SK-N-SH treated with all-trans-retinoic acid at 6 μM for 48 hours (cell line): Measurements from ENCODE around the gene RNF111.

Experiments used
- ATAC-seq: fragments of 200-7000 bp; cut with Tn5 transposase; 3 replicates; pipeline ENCODE4 v1.9.1; 2020; ENCODE audit warnings: mild to moderate bottlenecking, moderate library complexity
- BACH2 ChIP-seq: fragments of 250-450 bp; sonication (Bioruptor Pico); IDR thresholded peaks from 2 replicates; pipeline ENCODE4 v1.9.0; 2021; ENCODE audit warnings: mild to moderate bottlenecking, borderline replicate concordance
- CSDC2 ChIP-seq: fragments of 250-450 bp; sonication (Bioruptor Pico); IDR thresholded peaks from 2 replicates; pipeline ENCODE4 v1.5.0; 2020; ENCODE audit warnings: mild to moderate bottlenecking, moderate library complexity
- CSRNP3 ChIP-seq: fragments of 250-450 bp; sonication (Bioruptor Pico); IDR thresholded peaks from 2 replicates; pipeline ENCODE4 v1.5.1; 2021; ENCODE audit warnings: mild to moderate bottlenecking, moderate library complexity
- ESRRG ChIP-seq: fragments of 250-450 bp; sonication (Bioruptor Pico); IDR thresholded peaks from 2 replicates; pipeline ENCODE4 v1.6.1; 2021; ENCODE audit warnings: mild to moderate bottlenecking
- GLIS3 ChIP-seq: fragments of 250-450 bp; sonication (Bioruptor Pico); IDR thresholded peaks from 2 replicates; pipeline ENCODE4 v1.5.0; 2020; ENCODE audit warnings: mild to moderate bottlenecking, moderate library complexity
- ISL1 ChIP-seq: fragments of 250-450 bp; sonication (Bioruptor Pico); IDR thresholded peaks from 2 replicates; pipeline ENCODE4 v2.1.2; 2022; ENCODE audit warnings: mild to moderate bottlenecking, moderate library complexity
- OSR1 ChIP-seq: fragments of 250-450 bp; sonication (Bioruptor Pico); IDR thresholded peaks from 2 replicates; pipeline ENCODE4 v1.8.0; 2022; ENCODE audit warnings: moderate library complexity, mild to moderate bottlenecking, inconsistent platforms
- PPARA ChIP-seq: fragments of 250-450 bp; sonication (Bioruptor Pico); IDR thresholded peaks from 2 replicates; pipeline ENCODE4 v1.5.0; 2020; ENCODE audit warnings: mild to moderate bottlenecking, borderline replicate concordance
- RARB ChIP-seq: fragments of 250-450 bp; sonication (Bioruptor Pico); IDR thresholded peaks from 2 replicates; pipeline ENCODE4 v1.8.0; 2021; ENCODE audit warnings: mild to moderate bottlenecking, moderate library complexity
- SNAI2 ChIP-seq: fragments of 250-450 bp; sonication (Bioruptor Pico); IDR thresholded peaks from 2 replicates; pipeline ENCODE4 v1.5.0; 2020; ENCODE audit warnings: mild to moderate bottlenecking, moderate library complexity
- TCF4 ChIP-seq: fragments of 250-450 bp; sonication (Bioruptor Pico); IDR thresholded peaks from 2 replicates; pipeline ENCODE4 v1.8.0; 2021; ENCODE audit warnings: mild to moderate bottlenecking, moderate library complexity, borderline replicate concordance
- TOX ChIP-seq: fragments of 250-450 bp; sonication (Bioruptor Pico); IDR thresholded peaks from 2 replicates; pipeline ENCODE4 v1.8.0; 2021; ENCODE audit warnings: mild to moderate bottlenecking, moderate library complexity, borderline replicate concordance
- ZC3H10 ChIP-seq: fragments of 250-450 bp; sonication (Bioruptor Pico); IDR thresholded peaks from 2 replicates; pipeline ENCODE4 v1.5.1; 2021; ENCODE audit warnings: mild to moderate bottlenecking, moderate library complexity
- ZFP3 ChIP-seq: fragments of 250-450 bp; sonication (Bioruptor Pico); IDR thresholded peaks from 2 replicates; pipeline ENCODE4 v1.5.0; 2020; ENCODE audit warnings: mild to moderate bottlenecking, moderate library complexity
- ZFP30 ChIP-seq: fragments of 450-650 bp; formaldehyde crosslinking; IDR thresholded peaks from 2 replicates; pipeline ENCODE4 v1.5.0; 2022; ENCODE audit warnings: mild to moderate bottlenecking, moderate library complexity
- ZNF70 ChIP-seq: fragments of 450-650 bp; formaldehyde crosslinking; IDR thresholded peaks from 2 replicates; pipeline ENCODE4 v1.5.0; 2020; ENCODE audit warnings: mild to moderate bottlenecking, moderate library complexity
- ZNF8 ChIP-seq: fragments of 450-650 bp; formaldehyde crosslinking; IDR thresholded peaks from 2 replicates; pipeline ENCODE4 v1.5.0; 2020; ENCODE audit warnings: mild to moderate bottlenecking, moderate library complexity
- TF ChIP-seq, protein P1 (sequence below): fragments of 250-450 bp; sonication (Bioruptor Pico); IDR thresholded peaks from 2 replicates; pipeline ENCODE4 v1.5.1; 2020; ENCODE audit warnings: low read depth, mild to moderate bottlenecking, moderate library complexity
- TF ChIP-seq, protein P2 (sequence below): fragments of 250-450 bp; sonication (Bioruptor Pico); IDR thresholded peaks from 2 replicates; pipeline ENCODE4 v1.8.0; 2021; ENCODE audit warnings: low read depth, mild to moderate bottlenecking, moderate library complexity, borderline replicate concordance

RNF111 gene

DNA sequence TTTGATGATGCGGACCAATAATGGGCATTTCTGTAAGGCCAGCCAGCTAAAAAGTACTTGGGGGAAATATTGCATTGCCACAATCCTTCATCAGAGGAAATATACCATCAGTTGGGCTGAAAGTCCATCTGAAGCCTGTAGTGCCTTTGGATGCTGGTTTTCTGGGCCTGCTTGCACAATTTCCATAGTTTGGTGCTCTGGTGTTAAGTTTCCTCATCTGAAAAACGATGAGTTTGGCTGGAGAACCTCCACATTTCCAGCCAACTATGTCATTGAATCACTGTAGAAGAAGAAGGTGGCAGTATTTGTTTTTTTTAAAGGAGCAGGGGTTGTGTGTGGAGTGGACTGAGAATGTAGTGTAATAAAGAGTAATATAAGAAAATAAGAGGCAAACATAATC is 127.6 kb downstream of the RNF111 start:
- TF ChIP-seq, protein P1, sequence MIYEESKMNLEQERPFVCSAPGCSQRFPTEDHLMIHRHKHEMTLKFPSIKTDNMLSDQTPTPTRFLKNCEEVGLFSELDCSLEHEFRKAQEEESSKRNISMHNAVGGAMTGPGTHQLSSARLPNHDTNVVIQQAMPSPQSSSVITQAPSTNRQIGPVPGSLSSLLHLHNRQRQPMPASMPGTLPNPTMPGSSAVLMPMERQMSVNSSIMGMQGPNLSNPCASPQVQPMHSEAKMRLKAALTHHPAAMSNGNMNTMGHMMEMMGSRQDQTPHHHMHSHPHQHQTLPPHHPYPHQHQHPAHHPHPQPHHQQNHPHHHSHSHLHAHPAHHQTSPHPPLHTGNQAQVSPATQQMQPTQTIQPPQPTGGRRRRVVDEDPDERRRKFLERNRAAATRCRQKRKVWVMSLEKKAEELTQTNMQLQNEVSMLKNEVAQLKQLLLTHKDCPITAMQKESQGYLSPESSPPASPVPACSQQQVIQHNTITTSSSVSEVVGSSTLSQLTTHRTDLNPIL (CRISPR knock-in tag), result no peak
- no peak for TF ChIP-seq SNAI2 (CRISPR knock-in tag)
- no peak for TF ChIP-seq PPARA
- TF ChIP-seq TCF4, result no peak
- no peak for TF ChIP-seq RARB (CRISPR knock-in tag)
- TF ChIP-seq ISL1 (CRISPR knock-in tag), result no peak
- no peak for TF ChIP-seq GLIS3 (CRISPR knock-in tag)
- no peak for TF ChIP-seq ZC3H10 (CRISPR knock-in tag)
- no peak for TF ChIP-seq OSR1
- TF ChIP-seq, all 23 proteins: peak for 0
- ATAC-seq, result no peak

DNA sequence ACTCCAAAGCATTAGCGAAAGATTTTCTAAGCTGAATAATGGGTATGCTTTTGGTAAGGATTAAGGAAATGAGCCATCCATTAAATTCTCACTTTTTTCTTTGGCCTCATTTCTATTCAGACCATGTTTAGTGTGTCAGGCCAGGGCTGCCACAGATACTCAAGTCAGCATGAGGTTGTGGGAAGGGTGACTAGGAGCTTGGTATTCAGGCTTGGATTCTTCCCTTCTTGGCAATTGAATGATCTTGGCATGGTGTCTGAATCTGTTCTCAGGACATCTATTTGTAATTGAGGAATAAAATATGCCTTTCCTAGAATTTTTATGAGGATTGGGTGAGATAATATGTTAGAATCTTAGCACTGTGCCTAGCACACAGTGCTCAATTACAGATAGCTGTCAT is 128.7 kb downstream of the RNF111 start:
- no peak for TF ChIP-seq CSRNP3 (CRISPR knock-in tag)
- no peak for TF ChIP-seq ZNF8
- no peak for TF ChIP-seq CSDC2 (CRISPR knock-in tag)
- ATAC-seq, result no peak

GRCh38 chr15:59116771-59117170 is 129.3 kb downstream of the RNF111 start:
- no peak for ATAC-seq
- TF ChIP-seq PPARA (no peak), CSRNP3 (CRISPR knock-in tag) (no peak), ZNF70 (no peak), CSDC2 (CRISPR knock-in tag) (no peak), ZFP3 (CRISPR knock-in tag) (no peak), GLIS3 (CRISPR knock-in tag) (no peak), OSR1 (no peak), TOX (CRISPR knock-in tag) (no peak), RARB (CRISPR knock-in tag) (no peak), BACH2 (CRISPR knock-in tag) (no peak)
- TF ChIP-seq, protein P1 (CRISPR knock-in tag), result no peak
- TF ChIP-seq, all 23 proteins: peak for 0

DNA sequence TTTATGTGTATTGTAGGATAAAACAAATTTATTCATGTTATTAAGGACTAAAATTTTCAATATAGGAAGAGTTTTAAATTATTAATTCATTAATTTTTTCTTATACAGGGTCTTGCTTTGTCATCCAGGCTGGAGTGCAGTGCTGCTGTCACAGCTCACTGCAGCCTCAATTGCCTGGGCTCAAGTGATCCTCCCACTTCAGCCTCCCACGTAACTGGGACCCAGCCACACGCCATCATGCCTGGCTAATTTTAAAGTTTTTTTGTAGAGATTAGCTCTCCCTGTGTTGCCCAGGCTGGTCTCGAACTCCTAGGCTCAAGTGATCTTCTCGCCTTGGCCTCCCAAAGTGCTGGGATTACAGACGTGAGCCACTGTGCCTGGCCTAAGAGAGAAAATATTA is 132.2 kb downstream of the RNF111 start:
- TF ChIP-seq ZNF8 (no peak), TOX (CRISPR knock-in tag) (no peak), BACH2 (CRISPR knock-in tag) (no peak), ISL1 (CRISPR knock-in tag) (no peak), GLIS3 (CRISPR knock-in tag) (no peak), ESRRG (CRISPR knock-in tag) (no peak), ZNF70 (no peak), ZFP3 (CRISPR knock-in tag) (no peak), ZFP30 (CRISPR knock-in tag) (no peak), CSDC2 (CRISPR knock-in tag) (no peak), RARB (CRISPR knock-in tag) (no peak), OSR1 (no peak)
- TF ChIP-seq, protein P1 (CRISPR knock-in tag), result no peak
- TF ChIP-seq, protein P2, sequence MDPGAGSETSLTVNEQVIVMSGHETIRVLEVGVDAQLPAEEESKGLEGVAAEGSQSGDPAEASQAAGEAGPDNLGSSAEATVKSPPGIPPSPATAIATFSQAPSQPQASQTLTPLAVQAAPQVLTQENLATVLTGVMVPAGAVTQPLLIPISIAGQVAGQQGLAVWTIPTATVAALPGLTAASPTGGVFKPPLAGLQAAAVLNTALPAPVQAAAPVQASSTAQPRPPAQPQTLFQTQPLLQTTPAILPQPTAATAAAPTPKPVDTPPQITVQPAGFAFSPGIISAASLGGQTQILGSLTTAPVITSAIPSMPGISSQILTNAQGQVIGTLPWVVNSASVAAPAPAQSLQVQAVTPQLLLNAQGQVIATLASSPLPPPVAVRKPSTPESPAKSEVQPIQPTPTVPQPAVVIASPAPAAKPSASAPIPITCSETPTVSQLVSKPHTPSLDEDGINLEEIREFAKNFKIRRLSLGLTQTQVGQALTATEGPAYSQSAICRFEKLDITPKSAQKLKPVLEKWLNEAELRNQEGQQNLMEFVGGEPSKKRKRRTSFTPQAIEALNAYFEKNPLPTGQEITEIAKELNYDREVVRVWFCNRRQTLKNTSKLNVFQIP (CRISPR knock-in tag), result no peak

More for the DNA sequence above, 132.2 kb downstream of the RNF111 start:
- ATAC-seq, result no peak
